Heart left ventricle (tissue), 16 donors: ENCODE data around the gene CTNNA3. TPM values are rescaled to one million over a fixed set of nuclear protein-coding genes. Genes with fewer than 3 reads are reported as not detected.

ENCODE experiments used
- ATAC-seq, 4 donors: fragments of 200-7000 bp; cut with Tn5 transposase; one replicate each; pipeline ENCODE4 v1.9.1; 2020 to 2022; ENCODE audit warnings: moderate library complexity in 4 of 4, mild to moderate bottlenecking in 3 of 4, moderate number of reproducible peaks in 1 of 4
- DNase-seq, 5 donors: peaks; one replicate each; pipeline ENCODE4 v3.0.0-alpha.2; 2020
- H3K27ac ChIP-seq, 12 donors: fragments of 200-600 bp; sonication (generic) in 4 of 12; one replicate each; pipeline versions ENCODE4 v1.5.0 to v1.8.0; 2016 to 2022; ENCODE audit warnings: mild to moderate bottlenecking in 2 of 12
- H3K27me3 ChIP-seq, 9 donors: fragments of 200-600 bp; sonication (generic) in 2 of 9; one replicate each; pipeline versions ENCODE4 v1.5.1 to v1.8.0; 2016 to 2022; ENCODE audit warnings: mild to moderate bottlenecking in 3 of 9
- H3K36me3 ChIP-seq, 9 donors: fragments of 200-600 bp; sonication (generic) in 2 of 9; one replicate each; pipeline versions ENCODE4 v1.5.0 to v1.8.0; 2018 to 2022; ENCODE audit warnings: mild to moderate bottlenecking in 2 of 9
- H3K4me1 ChIP-seq, 12 donors: fragments of 200-600 bp; sonication (generic) in 4 of 12; one replicate each; pipeline versions ENCODE4 v1.5.0 to v1.8.0; 2016 to 2022; ENCODE audit warnings: mild to moderate bottlenecking in 3 of 12
- H3K4me3 ChIP-seq, 12 donors: fragments of 200-600 bp; sonication (generic) in 4 of 12; one replicate each; pipeline versions ENCODE4 v1.5.0 to v1.8.0; 2017 to 2022; ENCODE audit warnings: mild to moderate bottlenecking in 9 of 12, moderate library complexity in 4 of 12
- H3K9me3 ChIP-seq, 12 donors: fragments of 200-600 bp; sonication (generic) in 4 of 12; one replicate each; pipeline versions ENCODE4 v1.5.0 to v1.8.0; 2016 to 2022; ENCODE audit warnings: mild to moderate bottlenecking in 1 of 12
- CTCF ChIP-seq, 12 donors: fragments of 200-600 bp; sonication (generic) in 4 of 12; IDR thresholded peaks; one replicate each; pipeline versions ENCODE4 v1.5.0 to v1.8.0; 2018 to 2022; ENCODE audit warnings: antibody characterized with exemption in 12 of 12, mild to moderate bottlenecking in 5 of 12
- POLR2A ChIP-seq, 2 donors: fragments of 450-650 bp; IDR thresholded peaks; one replicate each; pipeline ENCODE4 v1.6.1; 2017; ENCODE audit warnings: antibody characterized with exemption in 2 of 2, mild to moderate bottlenecking in 2 of 2, moderate library complexity in 2 of 2
- WGBS, 4 donors: extraction: QIAGEN DNeasy Blood & Tissue Kit in 2 of 4; methylation state at CpG; one replicate each; pipeline versions ENCODE4 v1.1.5 to v1.1.7; 2013 to 2018; 5-methylcytosine and 5-hydroxymethylcytosine counted together
- intact Hi-C, 10 donors: fragments of 100-400 bp; cut with DNase I; formaldehyde crosslinking; loops; one replicate each; pipeline versions ENCODE4 v1.11.1 to v1.14.2; 2022
- polyA plus RNA-seq, 2 donors: library from polyadenylated mRNA; stranded (reverse); fragments of 200-250 nt; gene quantifications; one replicate each; pipeline ENCODE4 v1.2.3, GENCODE V29; 2013
- total RNA-seq, 9 donors: library from RNA; depleted of rRNA in 2 of 9; stranded (reverse); fragments of >200 nt in 2 of 9; fragmentation: NEBNext Ultra II Directional in 3 of 9; extraction: Animal tissue kit (Norgen Biotek cat#: 25700) in 3 of 9; gene quantifications; one replicate each; pipeline versions ENCODE4 v1.1.0 to v1.2.4, GENCODE V29; 2016 to 2023
- donor health status: ischemic (EF 13 %, LVEDD 7.1; RV severe dilation, severe dysfunction).
- donor health status: healthy with polysubstance abuse.
- donor health status: DM: no; HTN: yes; CAD: no.
- donor health status: DM: no; HTN: no; CAD: no.
- donor health status: ischemic (EF 25% LVEDD 6.9; RV normal size, moderate dysfunction).
- donor health status: ischemic (EF 25% LVEDD 5.7; RV mildly dilated, moderate dysfunction).
- donor health status: healthy.
- donor health status: DM: yes; HTN: yes; CAD: no.
- donor health status: ischemic (EF 35%, LVEDD 5.7; RV mildly dilated, moderate dysfunction).
- donor health status: nonischemic (EF 11% LVEDD 7.7; RV severe dilation, severe dysfunction).
- donor health status: DM: yes; HTN: yes; CAD: no.
- donor health status: PGD.
- donor health status: ischemic (EF 29% LVEDD 5.4; RV normal size, mild dysfunction).
- donor health status: nonischemic (EF 23%, LVEDD 6.1; RV moderate dilation, normal function).

Gene CTNNA3
- total and polyA plus RNA-seq, 11 donors = 4.8 to 200 (median 99.0) TPM

GRCh38 chr10:66292456-66292855 is 1403.5 kb downstream of the CTNNA3 start:
- DNase-seq = no peak
- no peak overlapping the region for H3K27ac ChIP-seq
- H3K36me3 ChIP-seq = no peaks in the 10 kb centered on the region
- ATAC-seq = no peak
- H3K4me1 ChIP-seq = peaks cover 0 to 13% (median 1%) of the 10 kb centered on the region in 12 donors
- H3K4me3 ChIP-seq = no peak overlapping the region
- no peaks in the 10 kb centered on the region for H3K9me3 ChIP-seq
- intact Hi-C loops = no loop called here
- TF ChIP-seq CTCF (IDR thresholded peaks at IDR 0.05) (no peak), POLR2A (IDR thresholded peaks at IDR 0.05) (no peak)
- H3K27me3 ChIP-seq = no peaks in the 10 kb centered on the region
- 59 to 79% (median 62%) methylated on average over 1 of the region's 1 CpG for WGBS, 4 donors

- Histone ChIP-seq H3K36me3 (no peaks in the 10 kb centered on the region), H3K9me3 (no peaks in the 10 kb centered on the region), H3K27ac (no peak overlapping the region), H3K27me3 (no peaks in the 10 kb centered on the region), H3K4me1 (peaks cover 0 to 9% (median 0%) of the 10 kb centered on the region in 12 donors), H3K4me3 (no peak overlapping the region)
- no peak for TF ChIP-seq POLR2A (IDR thresholded peaks at IDR 0.05)
- WGBS, 4 donors = 45 to 91% (median 76%) methylated on average over 2 of the region's 2 CpGs
- DNase-seq = no peak
- intact Hi-C loops = no loop called here
- no peak for ATAC-seq
Measured at GRCh38 chr10:66291133-66291532, 1404.9 kb downstream of the CTNNA3 start.

GRCh38 chr10:66284621-66285020 is 1411.4 kb downstream of the CTNNA3 start:
- DNase-seq (no peak), ATAC-seq (no peak)
- no peaks in the 10 kb centered on the region for H3K27me3 ChIP-seq
- intact Hi-C loops = no loop called here
- no peak for TF ChIP-seq CTCF (IDR thresholded peaks at IDR 0.05)
- no peak for TF ChIP-seq POLR2A (IDR thresholded peaks at IDR 0.05)
- H3K4me3 ChIP-seq = no peak overlapping the region
- no peaks in the 10 kb centered on the region for H3K36me3 ChIP-seq
- H3K4me1 ChIP-seq = no peaks in the 10 kb centered on the region
- H3K27ac ChIP-seq = no peak overlapping the region
- no peaks in the 10 kb centered on the region for H3K9me3 ChIP-seq

- DNase-seq (no peak), ATAC-seq (no peak)
- Histone ChIP-seq H3K4me1 (no peaks in the 10 kb centered on the region), H3K27ac (no peak overlapping the region), H3K27me3 (no peaks in the 10 kb centered on the region), H3K9me3 (no peaks in the 10 kb centered on the region), H3K36me3 (no peaks in the 10 kb centered on the region), H3K4me3 (no peak overlapping the region)
- 87 to 94% (median 90%) methylated on average over 4 of the region's 4 CpGs for WGBS, 4 donors
- TF ChIP-seq CTCF (IDR thresholded peaks at IDR 0.05) (no peak), POLR2A (IDR thresholded peaks at IDR 0.05) (no peak)
- intact Hi-C loops = no loop called here
Measured at GRCh38 chr10:66283874-66284464, 1412.0 kb downstream of the CTNNA3 start.

GRCh38 chr10:66283064-66283463 is 1412.9 kb downstream of the CTNNA3 start:
- H3K4me3 ChIP-seq = no peak overlapping the region
- intact Hi-C loops = no loop called here
- no peaks in the 10 kb centered on the region for H3K4me1 ChIP-seq
- no peak overlapping the region for H3K27ac ChIP-seq
- no peak for TF ChIP-seq CTCF (IDR thresholded peaks at IDR 0.05)
- no peak for TF ChIP-seq POLR2A (IDR thresholded peaks at IDR 0.05)
- 78 to 85% (median 84%) methylated on average over 2 of the region's 2 CpGs for WGBS, 4 donors
- H3K27me3 ChIP-seq = no peaks in the 10 kb centered on the region
- ATAC-seq (no peak), DNase-seq (no peak)
- no peaks in the 10 kb centered on the region for H3K9me3 ChIP-seq
- no peaks in the 10 kb centered on the region for H3K36me3 ChIP-seq
